Loucy (cell line): ENCODE measurements around the gene ACTL8.

ENCODE experiments used
- H2AFZ ChIP-seq: fragments of 200-600 bp; sonication (generic); 2 replicates; pipeline ENCODE4 v1.6.0; 2016; ENCODE audit warnings: antibody characterized with exemption, mild to moderate bottlenecking, low read length, moderate library complexity
- H3F3A ChIP-seq: fragments of 200-600 bp; 2 replicates; pipeline ENCODE4 v1.6.0; 2016; ENCODE audit warnings: antibody characterized with exemption, low read depth, mild to moderate bottlenecking
- H3K27me3 ChIP-seq: fragments of 200-600 bp; sonication (generic); 2 replicates; pipeline ENCODE4 v1.6.1; 2014; ENCODE audit warnings: low read length, mild to moderate bottlenecking; ENCODE audit not compliant: insufficient read depth, poor library complexity, severe bottlenecking
- H3K36me3 ChIP-seq: fragments of 200-600 bp; sonication (generic); 2 replicates; pipeline ENCODE4 v1.6.1; 2016; ENCODE audit warnings: low read length; ENCODE audit not compliant: insufficient read depth
- H3K4me1 ChIP-seq: fragments of 200-600 bp; sonication (generic); 2 replicates; pipeline ENCODE4 v1.5.1; 2014; ENCODE audit warnings: low read length, mild to moderate bottlenecking; ENCODE audit not compliant: insufficient read depth, poor library complexity, severe bottlenecking
- H3K4me2 ChIP-seq: fragments of 200-600 bp; sonication (generic); 2 replicates; pipeline ENCODE4 v1.6.0; 2014; ENCODE audit warnings: antibody characterized with exemption, low read length, low read depth, mild to moderate bottlenecking; ENCODE audit not compliant: poor library complexity, severe bottlenecking
- H3K4me3 ChIP-seq: fragments of 200-600 bp; sonication (generic); 2 replicates; pipeline ENCODE4 v1.5.1; 2014; ENCODE audit warnings: low read length, mild to moderate bottlenecking, mixed read lengths; ENCODE audit not compliant: poor library complexity, severe bottlenecking
- H3K79me2 ChIP-seq: fragments of 200-600 bp; sonication (generic); 2 replicates; pipeline ENCODE4 v1.6.1; 2014; ENCODE audit warnings: low read length; ENCODE audit not compliant: insufficient read depth
- H3K9ac ChIP-seq: fragments of 200-600 bp; sonication (generic); 2 replicates; pipeline ENCODE4 v1.6.0; 2014; ENCODE audit warnings: mild to moderate bottlenecking, low read depth, low read length, moderate library complexity; ENCODE audit not compliant: poor library complexity, severe bottlenecking
- H3K9me2 ChIP-seq: fragments of 200-600 bp; sonication (generic); replicated peaks from 2 replicates; pipeline ENCODE4 v1.6.1; 2016; ENCODE audit warnings: low read depth, low read length, mixed read lengths
- H3K9me3 ChIP-seq: fragments of 200-600 bp; sonication (generic); 2 replicates; pipeline ENCODE4 v1.6.1; 2014; ENCODE audit warnings: mild to moderate bottlenecking, antibody characterized with exemption, low read length, low read depth; ENCODE audit not compliant: insufficient read depth
- H4K20me1 ChIP-seq: fragments of 200-600 bp; sonication (generic); 2 replicates; pipeline ENCODE4 v1.6.0; 2014; ENCODE audit warnings: antibody characterized with exemption, low read length, mild to moderate bottlenecking; ENCODE audit not compliant: insufficient read depth, poor library complexity, severe bottlenecking
- CTCF ChIP-seq: fragments of 200-600 bp; sonication (generic); conservative IDR thresholded peaks from 2 replicates; pipeline ENCODE4 v1.5.1; 2014; ENCODE audit warnings: mild to moderate bottlenecking, antibody characterized with exemption, low read length
- EZH2phosphoT487 ChIP-seq: fragments of 200-600 bp; IDR thresholded peaks from 2 replicates; pipeline ENCODE4 v1.6.1; 2018; ENCODE audit warnings: antibody characterized with exemption, mild to moderate bottlenecking, moderate library complexity, borderline replicate concordance

Gene ACTL8

GRCh38 chr1:17844185-17844826 lies 89.2 kb downstream of the ACTL8 start:
- Histone ChIP-seq H4K20me1 (no peaks in the 10 kb centered on the region), H3K36me3 (no peaks in the 10 kb centered on the region), H3K4me2 (no peak overlapping the region), H2AFZ (no peak overlapping the region), H3K79me2 (no peaks in the 10 kb centered on the region), H3K27me3 (no peaks in the 10 kb centered on the region), H3K9me3 (no peaks in the 10 kb centered on the region; the same call in 1 of the 2 replicates), H3F3A (no peaks in the 10 kb centered on the region), H3K9me2 (no peaks in the 10 kb centered on the region), H3K9ac (no peak overlapping the region), H3K4me1 (no peaks in the 10 kb centered on the region), H3K4me3 (no peak overlapping the region)
- no peak for TF ChIP-seq CTCF
- no peak for TF ChIP-seq EZH2phosphoT487

GRCh38 chr1:17845583-17845982 lies 90.5 kb downstream of the ACTL8 start:
- no peak for TF ChIP-seq CTCF
- no peak for TF ChIP-seq EZH2phosphoT487
- no peaks in the 10 kb centered on the region for H3F3A ChIP-seq
- no peak overlapping the region for H2AFZ ChIP-seq
- H4K20me1 ChIP-seq: no peaks in the 10 kb centered on the region
- H3K9me3 ChIP-seq: no peaks in the 10 kb centered on the region; the same call in 1 of the 2 replicates
- no peaks in the 10 kb centered on the region for H3K4me1 ChIP-seq
- H3K27me3 ChIP-seq: no peaks in the 10 kb centered on the region
- H3K9ac ChIP-seq: no peak overlapping the region
- H3K36me3 ChIP-seq: no peaks in the 10 kb centered on the region
- no peaks in the 10 kb centered on the region for H3K9me2 ChIP-seq
- H3K79me2 ChIP-seq: no peaks in the 10 kb centered on the region
- no peak overlapping the region for H3K4me3 ChIP-seq
- H3K4me2 ChIP-seq: no peak overlapping the region

GRCh38 chr1:17846341-17846740 lies 91.2 kb downstream of the ACTL8 start:
- no peaks in the 10 kb centered on the region for H3K9me2 ChIP-seq
- H3K27me3 ChIP-seq: no peaks in the 10 kb centered on the region
- no peaks in the 10 kb centered on the region for H3K79me2 ChIP-seq
- no peaks in the 10 kb centered on the region for H4K20me1 ChIP-seq
- H3K9ac ChIP-seq: no peak overlapping the region
- H3F3A ChIP-seq: no peaks in the 10 kb centered on the region
- peaks cover under 1% of the 10 kb centered on the region; the same call in 1 of the 2 replicates for H3K9me3 ChIP-seq
- no peak overlapping the region for H3K4me3 ChIP-seq
- H3K4me2 ChIP-seq: no peak overlapping the region
- H2AFZ ChIP-seq: no peak overlapping the region
- H3K36me3 ChIP-seq: no peaks in the 10 kb centered on the region
- TF ChIP-seq EZH2phosphoT487 (no peak), CTCF (no peak)
- no peaks in the 10 kb centered on the region for H3K4me1 ChIP-seq
